NCI-H2171 treated with DMSO at 0.1 percent for 48 hours (cell line): ENCODE data around the gene TSNAXIP1.

Experiments
- DNase-seq: peaks from one replicate; lab custom pipeline; 2025; lab: John Stamatoyannopoulos, UW

Gene TSNAXIP1, protein sequence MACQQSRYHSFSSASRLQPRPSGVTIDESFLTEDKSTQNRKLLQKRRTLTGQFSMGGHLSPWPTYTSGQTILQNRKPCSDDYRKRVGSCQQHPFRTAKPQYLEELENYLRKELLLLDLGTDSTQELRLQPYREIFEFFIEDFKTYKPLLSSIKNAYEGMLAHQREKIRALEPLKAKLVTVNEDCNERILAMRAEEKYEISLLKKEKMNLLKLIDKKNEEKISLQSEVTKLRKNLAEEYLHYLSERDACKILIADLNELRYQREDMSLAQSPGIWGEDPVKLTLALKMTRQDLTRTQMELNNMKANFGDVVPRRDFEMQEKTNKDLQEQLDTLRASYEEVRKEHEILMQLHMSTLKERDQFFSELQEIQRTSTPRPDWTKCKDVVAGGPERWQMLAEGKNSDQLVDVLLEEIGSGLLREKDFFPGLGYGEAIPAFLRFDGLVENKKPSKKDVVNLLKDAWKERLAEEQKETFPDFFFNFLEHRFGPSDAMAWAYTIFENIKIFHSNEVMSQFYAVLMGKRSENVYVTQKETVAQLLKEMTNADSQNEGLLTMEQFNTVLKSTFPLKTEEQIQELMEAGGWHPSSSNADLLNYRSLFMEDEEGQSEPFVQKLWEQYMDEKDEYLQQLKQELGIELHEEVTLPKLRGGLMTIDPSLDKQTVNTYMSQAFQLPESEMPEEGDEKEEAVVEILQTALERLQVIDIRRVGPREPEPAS

DNA sequence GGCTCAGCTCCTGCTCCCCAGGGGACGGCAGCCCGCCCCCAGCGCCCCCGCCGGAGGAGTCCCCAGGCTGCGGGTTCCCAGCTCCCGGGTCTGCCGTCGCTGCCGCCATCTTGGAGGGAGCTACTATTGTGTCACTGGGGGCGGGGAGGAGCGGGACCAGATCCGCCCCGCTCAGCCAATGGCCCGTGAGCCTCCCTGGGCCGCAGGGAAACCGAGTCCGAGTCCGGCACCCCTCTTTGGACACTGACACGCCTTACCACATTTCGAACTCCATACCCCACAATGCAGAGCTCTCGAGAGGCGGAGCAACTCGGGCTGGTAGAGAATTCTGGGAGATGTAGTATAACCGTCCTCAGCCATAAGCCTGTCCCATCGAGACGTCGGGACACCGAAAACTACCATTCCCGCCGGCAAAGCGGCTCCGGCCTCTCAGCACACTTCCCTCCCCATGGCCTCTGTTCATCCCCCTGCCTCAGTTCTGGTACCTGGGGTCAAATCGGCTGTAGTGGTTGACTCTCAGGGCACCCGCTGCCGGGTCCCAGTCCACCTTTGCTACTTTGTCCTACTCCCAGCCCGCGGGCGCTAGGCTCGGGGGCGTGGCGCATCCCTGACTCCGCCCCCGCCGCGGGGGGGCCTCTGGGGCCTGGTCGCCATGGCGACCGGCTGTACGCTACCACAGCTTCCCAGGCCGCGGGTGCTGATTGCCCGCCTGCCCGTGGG is at the start of gene TSNAXIP1, which contains the start of gene RANBP10:
Gene TSNAXIP1, plus strand, starts transcription at position 462 of the 720 bp plus-strand sequence. CDS start 261 bp downstream, outside the sequence.
Gene RANBP10, minus strand, starts transcription at position 133 of the 720 bp plus-strand sequence. Its CDS starts 24 bp downstream, at position 109.
- peak; percentile 100 for DNase-seq

DNA sequence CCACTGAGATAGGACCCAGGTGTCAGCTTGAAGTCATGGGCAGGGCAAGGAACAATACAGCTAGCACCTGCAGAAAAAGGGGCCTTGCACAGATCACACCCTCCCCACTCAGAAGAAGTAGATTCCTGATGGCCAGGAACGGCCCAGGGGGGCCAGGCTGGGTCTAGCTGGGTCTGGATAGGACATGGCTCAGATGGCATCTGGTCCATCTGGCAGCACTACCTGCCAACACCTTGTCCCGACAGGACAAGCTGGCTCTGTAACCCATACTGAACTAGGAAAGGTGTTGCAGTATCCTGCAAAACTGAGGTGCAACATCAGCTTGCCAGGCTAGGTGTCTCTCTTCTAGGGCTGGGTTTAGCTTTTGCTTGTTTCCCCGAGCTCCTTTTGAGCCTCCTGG is 48.7 kb upstream of the TSNAXIP1 start:
- no peak for DNase-seq

DNA sequence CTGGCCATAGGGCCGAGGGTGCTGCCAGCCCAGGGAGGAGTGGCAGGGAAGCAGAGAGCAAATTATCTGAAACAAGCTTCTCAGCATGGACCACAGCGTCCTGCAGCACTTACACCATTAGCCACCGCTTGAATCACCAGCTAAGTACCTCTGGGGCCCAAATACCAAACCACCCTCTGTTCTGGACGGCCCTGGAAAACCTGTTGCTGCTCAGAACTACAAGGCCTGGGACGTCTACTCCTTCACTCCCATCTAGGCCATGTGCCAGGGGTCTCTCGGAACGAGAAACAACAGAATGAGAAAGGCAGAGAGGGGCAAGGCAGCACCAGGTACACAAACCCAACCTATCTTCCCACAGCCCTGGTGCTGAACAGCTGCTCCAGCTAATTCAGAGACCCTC is 47.7 kb upstream of the TSNAXIP1 start:
- no peak for DNase-seq

DNA sequence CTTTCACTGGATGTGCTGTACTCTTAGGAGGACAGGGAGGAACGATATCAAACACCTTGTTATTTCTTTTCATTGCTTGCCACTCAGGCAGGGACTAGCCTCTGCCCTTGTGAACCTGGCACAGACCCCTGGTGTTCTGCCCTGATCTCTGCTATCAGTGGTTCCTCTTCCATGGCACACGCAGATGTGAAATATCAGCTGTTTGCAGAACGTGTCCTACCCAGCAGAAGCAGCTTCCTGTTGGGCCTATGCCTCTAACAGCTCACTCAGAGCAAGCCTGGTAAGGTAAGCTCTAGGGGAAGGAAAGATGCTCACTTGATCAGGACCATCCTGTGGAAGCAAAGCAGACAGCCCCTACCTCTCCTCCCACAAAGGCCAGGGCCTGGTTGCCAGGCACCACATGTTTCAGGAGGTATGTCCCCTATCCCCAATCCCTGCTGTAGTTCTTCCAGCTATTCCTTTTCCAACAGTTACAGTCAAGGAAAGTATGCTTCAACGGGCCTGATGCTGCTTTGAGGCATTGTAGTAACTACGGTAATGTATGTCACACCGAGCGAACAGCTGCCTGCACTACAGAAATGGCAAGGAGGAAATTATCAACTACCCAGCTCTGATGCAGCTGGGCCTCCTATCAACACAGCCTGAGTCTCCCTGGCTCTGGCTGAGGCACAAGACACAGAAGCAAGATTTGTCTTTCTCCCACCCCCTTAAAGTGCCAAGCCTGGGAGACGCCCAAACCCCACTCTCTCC is 46.3 kb upstream of the TSNAXIP1 start:
- no peak for DNase-seq

DNA sequence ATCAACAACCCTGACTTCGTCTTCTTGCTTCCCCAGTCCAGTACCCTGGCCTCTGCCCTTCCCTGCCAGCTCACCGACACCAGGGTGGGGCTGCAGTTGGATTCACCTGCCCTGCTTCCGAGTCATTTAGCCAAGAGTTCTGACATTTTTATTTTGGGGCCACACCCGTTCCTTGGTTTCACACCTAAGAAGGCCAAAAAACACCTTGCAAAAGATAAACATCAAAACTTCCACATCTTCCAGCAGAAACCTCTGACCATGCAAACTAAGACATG is 45.8 kb upstream of the TSNAXIP1 start:
- no peak for DNase-seq

DNA sequence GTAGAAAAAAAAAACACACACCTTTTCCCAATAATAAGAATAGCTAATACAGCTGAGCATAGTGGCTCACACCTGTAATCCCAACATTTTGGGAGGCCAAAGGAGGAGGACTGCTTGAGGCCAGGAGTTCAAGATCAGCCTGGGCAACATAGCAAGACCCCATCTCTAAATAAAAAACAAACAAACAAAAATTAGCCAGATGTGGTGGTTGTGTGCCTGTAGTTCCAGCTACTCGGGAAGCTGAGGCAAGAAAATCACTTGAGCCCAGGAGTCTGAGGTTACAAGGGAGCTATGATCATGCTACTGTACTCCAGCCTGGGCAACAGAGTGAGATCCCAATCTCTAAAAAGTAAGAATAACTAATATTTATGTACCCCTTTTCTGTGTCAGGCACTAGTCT is 44.8 kb upstream of the TSNAXIP1 start:
- no peak for DNase-seq

DNA sequence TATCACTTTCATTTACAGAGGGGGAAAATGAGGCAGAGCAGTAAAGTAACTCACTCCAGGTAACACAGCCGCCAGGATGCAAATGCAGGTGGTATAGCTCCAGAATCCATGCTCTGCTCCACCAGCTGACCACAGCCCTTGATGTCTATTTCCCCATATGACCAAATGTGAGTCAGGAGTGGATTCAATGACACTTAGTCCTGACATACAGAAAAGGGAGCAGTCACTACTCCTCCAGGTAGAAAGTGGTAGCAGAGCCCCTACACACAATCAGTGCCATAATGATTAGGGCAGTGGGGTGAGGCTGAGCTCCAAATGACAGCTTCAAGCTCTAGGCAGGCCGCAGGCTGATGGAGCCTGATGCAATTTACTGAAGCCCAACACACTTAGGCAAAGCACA is 44.3 kb upstream of the TSNAXIP1 start:
- DNase-seq, result no peak

DNA sequence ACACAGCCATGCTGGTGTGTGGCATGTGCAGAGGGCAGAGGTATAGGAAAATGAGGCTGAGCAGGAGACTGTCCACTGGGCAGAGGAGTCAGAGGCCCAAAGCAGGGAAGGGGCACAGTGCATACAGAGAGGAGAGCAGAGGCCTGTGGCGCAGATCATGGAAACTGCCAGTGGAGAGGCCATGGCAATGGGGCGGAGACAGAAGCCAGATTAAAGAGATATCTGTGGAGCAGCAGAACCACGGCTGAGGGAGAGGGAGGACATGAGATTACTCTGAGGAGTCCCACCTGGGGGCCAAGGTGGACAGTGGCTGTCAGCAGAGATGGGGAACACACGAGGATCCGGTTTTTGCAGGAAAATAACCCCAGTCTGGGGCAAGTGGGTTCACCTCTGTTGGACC is 43.6 kb upstream of the TSNAXIP1 start:
- no peak for DNase-seq

DNA sequence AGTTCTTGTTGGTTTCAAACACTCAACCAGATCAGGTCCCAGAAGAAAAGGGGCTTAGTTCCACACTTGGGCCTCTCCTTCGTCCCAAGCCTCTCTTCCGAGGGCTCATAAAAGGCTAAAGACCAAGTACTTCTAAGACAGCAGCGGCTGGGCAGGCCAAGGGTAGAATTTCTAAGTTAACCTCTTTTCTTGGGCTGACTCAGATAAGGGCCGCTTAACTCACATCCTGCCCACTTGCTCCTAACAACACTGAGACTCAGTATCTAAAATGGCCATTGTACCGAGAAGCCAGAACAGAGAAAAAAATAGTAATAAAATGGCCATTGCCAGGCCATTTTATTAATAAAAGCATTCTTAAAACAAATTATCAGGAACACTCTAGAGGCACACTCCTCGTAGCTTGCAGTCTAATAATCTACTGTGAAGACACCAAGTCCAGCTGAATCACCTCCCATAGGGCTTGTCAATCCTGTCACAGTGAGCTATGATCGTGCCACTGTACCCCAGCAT is 42.5 kb upstream of the TSNAXIP1 start:
- no peak for DNase-seq

DNA sequence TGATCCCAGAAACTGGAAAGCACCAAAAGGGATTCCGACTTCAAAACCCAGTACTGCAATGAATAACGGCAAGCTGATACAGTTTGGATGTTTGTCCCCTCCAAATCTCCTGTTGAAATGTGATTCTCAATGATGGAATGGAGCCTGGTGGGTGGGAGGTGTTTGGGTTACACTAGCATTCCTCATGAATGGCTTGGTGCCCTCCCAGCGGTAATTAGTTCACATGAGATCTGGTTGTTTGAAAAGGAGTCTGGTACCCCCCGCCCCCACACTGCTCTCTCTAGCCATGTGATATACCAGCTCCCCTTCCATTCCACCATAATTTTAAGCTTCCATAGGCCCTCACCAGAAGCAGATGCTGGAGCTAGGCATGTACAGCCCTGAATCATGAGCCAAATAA is 40.4 kb upstream of the TSNAXIP1 start:
- DNase-seq, result no peak

DNA sequence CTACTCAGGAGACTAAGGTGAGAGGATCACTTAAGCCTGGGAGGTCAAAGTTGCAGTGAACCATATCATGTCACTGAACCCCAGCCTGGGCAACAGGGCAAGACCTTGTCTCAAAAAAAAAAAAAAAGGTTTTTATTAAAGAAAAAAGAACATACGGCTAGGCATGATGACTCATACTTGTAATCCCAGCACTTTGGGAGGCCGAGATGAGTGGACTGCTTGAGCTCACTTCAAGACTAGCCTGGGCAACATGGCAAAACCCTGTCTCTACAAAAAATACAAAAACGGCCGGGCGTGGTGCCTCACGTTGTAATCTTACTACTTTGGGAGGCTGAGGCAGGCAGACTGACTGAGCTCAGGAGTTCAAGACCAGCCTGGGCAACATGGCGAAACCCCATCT is 38.7 kb upstream of the TSNAXIP1 start:
- DNase-seq, result no peak

DNA sequence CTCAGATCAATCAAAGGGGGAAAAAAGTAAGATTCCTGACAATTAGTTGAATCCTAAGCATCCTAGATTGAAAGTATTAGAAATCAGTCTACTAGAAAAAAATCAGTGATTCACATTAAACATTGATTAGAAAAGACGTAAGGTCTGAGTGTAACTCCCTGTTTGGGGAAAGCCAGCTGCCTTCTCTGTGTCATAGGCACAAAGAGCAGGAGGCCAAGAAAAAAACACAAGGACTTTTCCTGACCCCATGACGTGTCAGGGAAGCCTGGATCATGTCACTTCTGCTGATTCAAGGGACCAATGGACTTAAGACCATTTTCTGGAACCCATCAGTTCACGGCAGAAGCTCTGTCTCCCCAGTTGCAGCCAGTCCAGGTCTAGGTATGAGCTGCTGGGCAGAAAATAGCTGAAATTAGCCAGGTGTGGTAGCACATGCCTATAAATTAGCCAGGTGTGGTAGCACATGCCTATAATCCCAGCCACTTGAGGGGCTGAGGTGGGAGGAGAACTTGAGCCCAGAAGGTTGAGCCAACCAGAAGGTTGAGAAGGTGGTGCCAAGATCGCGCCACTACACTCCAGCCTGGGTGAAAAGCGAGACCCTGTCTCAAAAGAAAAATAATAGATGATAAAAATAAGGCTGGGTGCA is 36.2 kb upstream of the TSNAXIP1 start:
- no peak for DNase-seq

DNA sequence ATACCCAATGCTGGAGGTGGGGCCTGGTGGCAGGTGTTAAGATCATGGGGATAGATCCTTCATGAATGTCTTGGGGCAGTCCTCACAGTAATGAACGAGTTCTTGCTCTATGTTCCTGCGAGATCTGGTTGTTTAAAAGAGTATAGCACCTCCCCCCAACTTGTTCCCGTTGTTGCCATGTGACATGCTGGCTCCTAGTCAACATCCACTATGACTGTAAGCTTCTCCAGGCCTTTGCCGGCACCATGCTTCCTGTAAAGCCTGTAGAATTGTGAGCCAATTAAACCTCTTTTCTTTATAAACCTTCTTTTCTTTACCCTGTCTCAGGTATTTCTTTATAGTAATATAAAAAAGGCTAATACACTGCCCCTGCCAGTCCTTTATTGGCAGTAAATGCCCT is 33.6 kb upstream of the TSNAXIP1 start:
- DNase-seq, result no peak

DNA sequence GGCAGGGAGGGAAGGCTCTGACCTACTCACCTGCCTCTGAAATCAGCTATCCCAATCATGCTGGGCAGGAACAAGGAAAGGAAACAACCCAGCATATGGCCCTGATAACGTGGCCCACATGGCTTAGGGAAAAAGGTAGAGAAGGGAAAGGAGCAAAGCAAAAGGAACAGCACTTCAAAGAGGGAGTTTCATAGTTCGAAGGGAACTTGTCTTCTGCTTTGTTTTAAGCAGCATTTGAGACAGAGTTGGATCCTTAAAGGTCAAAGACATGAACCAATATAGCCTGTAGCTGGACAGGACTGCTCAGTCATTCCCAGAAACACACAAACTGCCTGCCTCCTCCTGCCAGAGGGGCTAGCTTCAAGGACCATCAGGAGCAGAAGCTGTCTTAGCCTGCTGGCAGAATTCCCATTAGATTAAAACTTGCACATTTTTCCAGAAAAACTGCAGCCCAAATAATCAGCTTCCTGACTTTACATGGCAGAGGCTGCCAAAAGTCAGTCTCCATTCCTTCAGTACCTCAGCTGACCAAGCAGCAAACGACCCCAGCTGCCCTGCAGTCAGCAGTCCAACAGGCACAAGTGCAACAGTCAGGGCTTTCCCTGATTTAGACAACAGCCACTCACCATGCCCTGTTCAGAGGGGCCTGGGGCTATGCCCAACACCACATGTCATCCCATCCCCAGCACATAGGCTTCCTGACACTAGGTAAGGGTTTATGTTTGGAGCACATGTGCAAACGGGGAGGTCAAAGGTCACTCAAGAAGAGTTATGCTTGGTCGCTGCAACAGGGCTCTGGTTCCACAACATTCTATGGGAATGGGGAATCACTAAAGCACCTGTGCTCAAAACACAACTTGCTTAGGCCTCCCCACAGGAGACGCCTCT is 32.9 kb upstream of the TSNAXIP1 start:
- no peak for DNase-seq

DNA sequence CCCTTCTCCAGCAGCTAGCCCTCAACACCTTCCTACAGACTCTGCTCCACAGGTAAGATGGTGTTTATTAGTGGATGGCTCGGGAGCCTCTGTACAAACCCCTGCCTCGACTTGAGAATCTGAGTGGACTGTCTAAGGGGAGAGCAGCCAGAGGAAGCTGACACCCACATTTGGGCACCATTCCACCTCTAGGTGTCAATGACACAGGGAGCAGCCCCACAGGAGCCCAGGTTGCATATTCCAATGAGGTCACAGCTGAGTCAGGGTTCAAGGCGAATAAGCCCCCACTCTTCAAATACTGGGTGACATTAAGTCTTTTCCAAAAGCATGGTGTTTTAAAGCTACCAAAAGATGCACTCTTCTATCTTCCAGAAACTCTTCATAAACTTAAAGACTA is 32.2 kb upstream of the TSNAXIP1 start:
- no peak for DNase-seq

DNA sequence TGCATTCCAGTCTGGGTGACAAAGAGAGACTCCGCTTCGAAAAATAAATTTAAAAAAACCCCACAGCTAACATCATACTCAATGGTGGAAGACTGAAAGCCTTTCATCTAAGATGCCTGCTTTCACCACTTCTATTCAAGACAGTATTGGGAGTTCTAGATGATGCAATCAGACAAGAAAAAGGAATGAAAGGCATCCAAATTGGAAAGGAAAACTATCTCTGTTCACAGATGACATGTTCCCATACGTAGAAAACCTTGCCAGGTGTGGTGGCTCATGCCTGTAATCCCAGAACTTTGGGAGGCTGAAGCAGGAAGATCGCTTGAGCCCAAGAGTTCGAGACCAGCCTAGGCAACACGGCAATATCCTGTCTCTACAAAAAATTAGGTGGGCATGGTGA is 31.4 kb upstream of the TSNAXIP1 start:
- no peak for DNase-seq

DNA sequence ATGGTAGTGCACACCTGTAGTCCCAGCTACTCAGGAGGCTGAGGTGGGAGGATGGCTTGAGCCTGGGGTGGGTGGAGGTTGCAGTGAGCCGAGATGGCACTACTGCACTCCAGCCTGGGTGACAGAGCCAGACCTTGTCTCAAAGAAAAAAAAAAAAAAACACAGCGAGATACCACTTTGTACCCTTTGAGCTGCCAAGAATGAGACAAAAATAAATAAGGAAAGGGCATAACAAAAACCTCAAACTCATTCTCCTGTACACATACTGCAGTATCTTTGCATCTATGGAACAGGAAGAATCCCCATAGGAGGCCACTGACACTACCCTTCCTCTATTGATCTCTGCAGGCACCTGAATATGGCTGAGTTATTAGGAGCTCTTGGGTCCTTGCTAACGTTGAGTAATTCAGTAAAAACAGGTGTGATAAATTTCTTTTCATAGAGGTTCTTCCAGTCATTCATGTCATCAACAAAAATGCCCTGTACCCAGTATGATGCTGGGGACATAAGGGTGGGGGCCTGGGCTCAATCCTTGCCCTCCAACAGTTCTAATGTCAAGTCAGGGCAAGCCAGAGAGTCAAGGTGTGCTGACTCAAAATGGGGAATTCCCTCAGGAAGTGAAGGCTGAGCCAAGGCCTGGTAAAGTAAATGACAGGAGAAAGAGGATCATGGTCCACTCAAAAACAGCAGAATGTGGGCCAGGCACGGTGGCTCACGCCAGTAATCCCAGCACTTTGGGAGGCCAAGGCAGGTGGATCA is 27.3 kb upstream of the TSNAXIP1 start:
- no peak for DNase-seq

DNA sequence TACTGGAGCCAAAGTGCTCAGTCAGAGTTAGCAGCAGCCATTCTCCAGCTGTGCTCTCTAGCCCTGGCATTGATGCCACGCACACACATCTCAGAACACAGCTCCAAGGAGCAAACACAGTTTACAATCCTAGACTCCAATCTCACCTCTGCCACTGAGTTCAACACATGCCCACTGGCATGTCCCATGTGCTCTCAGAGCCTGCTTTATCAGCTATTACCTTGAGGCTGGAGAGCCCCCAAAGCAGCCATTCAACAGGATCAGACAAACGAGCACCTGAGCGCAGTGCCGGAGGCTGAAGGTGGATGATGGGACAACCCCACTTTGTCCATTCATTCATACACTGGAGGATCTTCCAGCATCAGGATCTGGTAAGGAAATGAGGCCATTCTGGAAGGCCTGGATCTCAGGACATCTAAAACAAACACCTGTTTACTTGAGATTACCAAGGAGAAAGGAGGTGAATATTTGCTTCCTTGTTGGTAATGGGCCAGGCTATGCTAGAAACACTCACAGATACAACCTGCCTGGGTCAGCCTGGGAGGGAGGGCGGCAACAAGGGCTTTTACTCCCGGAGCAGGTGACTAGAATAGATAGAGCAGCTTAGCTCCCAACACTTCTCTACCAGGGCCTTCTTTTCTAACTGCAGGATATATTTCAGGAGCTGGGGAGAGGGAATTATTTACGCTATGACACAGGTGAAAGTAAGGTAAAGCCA is 25.7 kb upstream of the TSNAXIP1 start:
- DNase-seq, result no peak

DNA sequence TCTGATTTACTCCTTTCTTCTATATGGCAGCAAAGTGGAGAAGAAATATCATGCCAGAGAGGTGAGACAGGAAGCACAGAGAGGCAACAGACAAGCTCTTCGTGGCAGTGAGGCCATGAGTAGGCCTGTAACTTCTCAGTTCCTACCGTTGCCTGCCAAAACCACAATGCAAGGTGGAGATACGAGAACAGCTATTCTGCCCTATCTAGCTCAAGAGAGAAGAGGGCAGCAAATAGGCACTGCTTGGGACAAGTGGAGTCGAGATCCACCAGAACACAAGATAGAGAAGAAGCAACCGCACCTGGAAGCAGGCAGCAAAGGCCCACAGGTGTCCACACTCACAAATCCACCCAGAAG is 25.1 kb upstream of the TSNAXIP1 start:
- no peak for DNase-seq
